ENCODE results near the gene TTC33. TPM values are rescaled to one million over a fixed set of nuclear protein-coding genes. Genes with fewer than 3 reads are reported as not detected.

Gene TTC33
- total RNA-seq, 4 donors from 2014 or later, result 18.8 to 123 (median 39.7) TPM

DNA sequence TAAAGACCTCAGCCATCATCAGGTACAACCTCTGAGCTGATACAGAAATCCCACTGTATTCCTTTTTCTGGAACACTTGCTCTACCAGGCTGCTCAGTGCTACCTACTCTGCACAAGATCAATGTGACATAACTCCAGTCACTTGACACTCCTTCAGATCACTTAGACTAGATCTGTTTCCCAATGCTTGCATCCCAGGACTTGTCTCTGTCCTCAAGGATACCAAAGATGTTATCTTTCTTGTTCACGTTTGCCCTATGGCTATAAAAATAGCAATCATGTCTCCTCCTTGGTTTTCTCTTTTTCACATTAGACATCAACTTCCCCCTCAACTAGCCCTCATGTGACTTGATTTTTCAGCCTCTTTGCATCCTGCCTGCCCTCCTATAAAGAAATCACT is 264.1 kb downstream of the TTC33 start:
- Histone ChIP-seq H3K27ac (no peak overlapping the region), H3K36me3 (no peaks in the 10 kb centered on the region), H3K4me3 (no peak overlapping the region), H3K9me3 (no peaks in the 10 kb centered on the region), H3K27me3 (no peaks in the 10 kb centered on the region), H3K4me1 (no peaks in the 10 kb centered on the region)
- no peak for TF ChIP-seq POLR2A (IDR thresholded peaks at IDR 0.05)
- TF ChIP-seq, protein P1, sequence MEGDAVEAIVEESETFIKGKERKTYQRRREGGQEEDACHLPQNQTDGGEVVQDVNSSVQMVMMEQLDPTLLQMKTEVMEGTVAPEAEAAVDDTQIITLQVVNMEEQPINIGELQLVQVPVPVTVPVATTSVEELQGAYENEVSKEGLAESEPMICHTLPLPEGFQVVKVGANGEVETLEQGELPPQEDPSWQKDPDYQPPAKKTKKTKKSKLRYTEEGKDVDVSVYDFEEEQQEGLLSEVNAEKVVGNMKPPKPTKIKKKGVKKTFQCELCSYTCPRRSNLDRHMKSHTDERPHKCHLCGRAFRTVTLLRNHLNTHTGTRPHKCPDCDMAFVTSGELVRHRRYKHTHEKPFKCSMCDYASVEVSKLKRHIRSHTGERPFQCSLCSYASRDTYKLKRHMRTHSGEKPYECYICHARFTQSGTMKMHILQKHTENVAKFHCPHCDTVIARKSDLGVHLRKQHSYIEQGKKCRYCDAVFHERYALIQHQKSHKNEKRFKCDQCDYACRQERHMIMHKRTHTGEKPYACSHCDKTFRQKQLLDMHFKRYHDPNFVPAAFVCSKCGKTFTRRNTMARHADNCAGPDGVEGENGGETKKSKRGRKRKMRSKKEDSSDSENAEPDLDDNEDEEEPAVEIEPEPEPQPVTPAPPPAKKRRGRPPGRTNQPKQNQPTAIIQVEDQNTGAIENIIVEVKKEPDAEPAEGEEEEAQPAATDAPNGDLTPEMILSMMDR (IDR thresholded peaks at IDR 0.05), result no peak
- no peak for DNase-seq
- intact Hi-C loops (cut with DNase I; ENCODE audit: low total_unique reads), result no loop called here

DNA sequence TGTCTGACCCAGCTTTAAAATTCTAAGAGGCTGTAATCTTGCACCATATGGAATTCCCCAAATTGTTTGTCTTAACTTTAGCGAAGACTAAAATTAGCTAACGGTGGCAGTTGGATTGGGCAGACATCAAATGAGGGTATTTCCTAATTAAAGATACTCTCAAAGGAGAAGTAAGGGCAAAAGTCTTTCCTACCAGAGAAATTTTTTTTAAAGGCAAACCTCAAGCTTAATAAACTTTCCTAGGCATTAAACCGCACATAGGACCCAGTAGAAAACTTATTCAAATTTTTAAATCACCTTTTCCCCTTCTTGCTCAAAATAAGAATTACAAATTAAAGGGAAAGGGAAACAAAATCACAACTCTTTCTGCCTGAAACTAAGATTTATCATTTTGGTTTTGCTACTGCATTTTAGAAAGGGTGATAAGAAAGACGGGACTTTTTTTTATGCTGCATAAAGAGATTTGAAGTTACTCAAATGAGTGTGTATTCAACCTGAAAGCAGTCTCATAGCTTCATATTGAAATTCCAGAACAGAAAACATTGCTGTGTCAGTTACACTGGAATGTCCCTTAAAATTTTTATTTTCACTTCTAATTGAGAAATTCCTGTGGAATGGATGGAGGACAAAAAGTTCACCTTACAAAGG is 265.2 kb downstream of the TTC33 start:
- intact Hi-C loops (cut with DNase I; ENCODE audit: low total_unique reads), result no loop called here

DNA sequence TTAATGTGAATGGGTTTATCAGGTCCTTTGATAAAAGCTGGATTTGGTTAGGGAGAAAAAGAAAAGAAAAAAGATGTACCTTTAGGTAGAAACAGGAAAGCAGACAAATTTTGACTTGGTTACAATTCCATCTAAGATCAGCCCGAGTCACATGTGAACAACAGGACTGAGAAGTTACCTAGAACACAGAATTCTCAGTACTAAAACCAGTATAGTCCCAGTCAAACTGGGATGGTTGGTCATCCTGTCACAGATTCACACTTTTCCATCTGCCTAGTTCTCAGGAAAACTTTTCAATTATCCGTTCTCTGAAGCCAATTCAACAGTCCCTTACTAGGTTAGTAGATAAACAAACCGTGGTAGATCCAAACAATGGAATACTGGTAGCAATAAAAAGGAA is 266.3 kb downstream of the TTC33 start:
- intact Hi-C loops (cut with DNase I; ENCODE audit: low total_unique reads), result no loop called here

More for the DNA sequence above, 265.2 kb downstream of the TTC33 start:
- no peaks in the 10 kb centered on the region for H3K9me3 ChIP-seq
- DNase-seq, result no peak
- no peaks in the 10 kb centered on the region for H3K4me1 ChIP-seq
- no peaks in the 10 kb centered on the region for H3K36me3 ChIP-seq
- TF ChIP-seq, protein P1 (IDR thresholded peaks at IDR 0.05), result no peak
- no peak for TF ChIP-seq POLR2A (IDR thresholded peaks at IDR 0.05)
- no peak overlapping the region for H3K4me3 ChIP-seq
- no peaks in the 10 kb centered on the region for H3K27me3 ChIP-seq
- H3K27ac ChIP-seq, result no peak overlapping the region

DNA sequence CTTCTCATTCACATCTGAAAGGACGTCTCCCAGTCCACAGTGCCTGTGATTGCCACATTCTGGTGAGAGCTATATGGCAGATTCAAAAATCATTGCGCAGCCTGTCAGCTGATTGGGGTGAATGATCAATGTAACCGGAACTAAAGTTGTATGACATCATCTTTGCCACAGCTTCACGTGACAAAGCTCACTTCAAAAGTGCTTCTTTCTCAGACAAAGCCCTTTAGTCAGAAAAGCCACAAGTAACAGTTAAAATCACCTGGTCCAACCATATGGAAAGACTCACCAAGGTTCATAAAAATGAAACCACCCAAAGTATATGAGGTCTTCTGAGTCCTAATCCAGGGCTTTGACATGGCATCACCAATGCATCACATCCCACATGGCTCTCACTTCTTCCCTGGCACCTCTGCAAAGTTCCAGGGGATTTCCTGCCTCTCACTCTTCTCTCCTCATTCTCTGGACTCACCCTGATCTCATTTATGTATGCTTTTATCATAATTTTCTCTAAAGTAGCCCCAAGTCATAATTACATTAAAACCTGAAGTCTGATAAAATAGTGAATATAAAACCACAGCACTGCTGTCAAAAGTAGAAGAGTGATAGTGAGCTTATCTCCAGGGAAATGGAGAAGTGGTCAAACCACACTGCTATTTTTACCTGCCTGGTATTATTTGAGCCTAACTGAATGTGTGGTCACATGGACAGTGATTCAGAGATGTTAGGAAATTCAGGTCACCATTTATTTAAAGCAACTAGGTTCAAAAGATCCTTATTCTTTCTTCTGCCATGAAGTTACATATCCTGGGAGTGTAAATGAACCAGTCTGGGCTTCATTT is 269.1 kb downstream of the TTC33 start:
- no peak for TF ChIP-seq POLR2A (IDR thresholded peaks at IDR 0.05)
- TF ChIP-seq, protein P1 (IDR thresholded peaks at IDR 0.05), result no peak

More for the DNA sequence above, 266.3 kb downstream of the TTC33 start:
- no peak overlapping the region for H3K27ac ChIP-seq
- no peak overlapping the region for H3K4me3 ChIP-seq
- H3K27me3 ChIP-seq, result no peaks in the 10 kb centered on the region
- no peaks in the 10 kb centered on the region for H3K9me3 ChIP-seq
- TF ChIP-seq, protein P1 (IDR thresholded peaks at IDR 0.05), result no peak
- TF ChIP-seq POLR2A (IDR thresholded peaks at IDR 0.05), result no peak
- DNase-seq, result no peak
- H3K4me1 ChIP-seq, result no peaks in the 10 kb centered on the region
- no peaks in the 10 kb centered on the region for H3K36me3 ChIP-seq

More for the DNA sequence above, 269.1 kb downstream of the TTC33 start:
- Histone ChIP-seq H3K4me3 (no peak overlapping the region), H3K4me1 (no peaks in the 10 kb centered on the region), H3K27me3 (no peaks in the 10 kb centered on the region), H3K27ac (no peak overlapping the region), H3K36me3 (no peaks in the 10 kb centered on the region), H3K9me3 (no peaks in the 10 kb centered on the region)
- intact Hi-C loops (cut with DNase I; ENCODE audit: low total_unique reads), result no loop called here
- no peak for DNase-seq
